ENCODE results near the gene ELMO3. TPM values are rescaled to one million over a fixed set of nuclear protein-coding genes. Genes with fewer than 3 reads are reported as not detected.

Gene ELMO3
- total RNA-seq, 2 donors from 2014 or later = 24.1 to 40.5 TPM

GRCh38 chr16:67230809-67231660 is 32.1 kb downstream of the ELMO3 start:
- ATAC-seq (no peak), DNase-seq (no peak)
- no peaks in the 10 kb centered on the region for H3K9me3 ChIP-seq
- H3K27me3 ChIP-seq = no peaks in the 10 kb centered on the region
- intact Hi-C loops (cut with DNase I) = no loop called here
- TF ChIP-seq CTCF (IDR thresholded peaks at IDR 0.05) (no peak), POLR2A (IDR thresholded peaks at IDR 0.05) (no peak)
- no peak overlapping the region for H3K27ac ChIP-seq
- no peak overlapping the region for H3K4me3 ChIP-seq
- H3K4me1 ChIP-seq = peaks cover 16% of the 10 kb centered on the region
- WGBS, 2 donors = 70 to 72% methylated on average over 6 to 12 of the region's 12 CpGs
- H3K36me3 ChIP-seq (replicated peaks in 1 of 2; ENCODE audit: insufficient read depth in 1 of 2, low read depth in 2 of 2) = peaks cover 0 to 18% of the 10 kb centered on the region in 2 donors

- no peaks in the 10 kb centered on the region for H3K9me3 ChIP-seq
- intact Hi-C loops (cut with DNase I) = no loop called here
- DNase-seq (no peak), ATAC-seq (no peak)
- no peak overlapping the region for H3K4me3 ChIP-seq
- no peak overlapping the region for H3K27ac ChIP-seq
- 75 to 83% methylated on average over 1 to 7 of the region's 7 CpGs for WGBS, 2 donors
- no peak for TF ChIP-seq POLR2A (IDR thresholded peaks at IDR 0.05)
- no peak for TF ChIP-seq CTCF (IDR thresholded peaks at IDR 0.05)
- H3K27me3 ChIP-seq = no peaks in the 10 kb centered on the region
- H3K36me3 ChIP-seq (replicated peaks in 1 of 2; ENCODE audit: insufficient read depth in 1 of 2, low read depth in 2 of 2) = peaks cover 0 to 24% of the 10 kb centered on the region in 2 donors
- H3K4me1 ChIP-seq = no peaks in the 10 kb centered on the region
Observed at GRCh38 chr16:67233596-67233995, 34.7 kb downstream of the ELMO3 start.

- H3K36me3 ChIP-seq (replicated peaks in 1 of 2; ENCODE audit: insufficient read depth in 1 of 2, low read depth in 2 of 2) = peaks cover 0 to 22% of the 10 kb centered on the region in 2 donors
- H3K27me3 ChIP-seq = no peaks in the 10 kb centered on the region
- H3K4me1 ChIP-seq = no peaks in the 10 kb centered on the region
- 93 to 97% methylated on average over 7 to 10 of the region's 10 CpGs for WGBS, 2 donors
- no peak for TF ChIP-seq CTCF (IDR thresholded peaks at IDR 0.05)
- no peak for TF ChIP-seq POLR2A (IDR thresholded peaks at IDR 0.05)
- H3K4me3 ChIP-seq = no peak overlapping the region
- no peaks in the 10 kb centered on the region for H3K9me3 ChIP-seq
- DNase-seq = no peak
- no peak overlapping the region for H3K27ac ChIP-seq
- no peak for ATAC-seq
- intact Hi-C loops (cut with DNase I) = no loop called here
Observed at GRCh38 chr16:67234180-67234597, 35.3 kb downstream of the ELMO3 start.

GRCh38 chr16:67235816-67236562 is 37.1 kb downstream of the ELMO3 start:
- TF ChIP-seq CTCF (IDR thresholded peaks at IDR 0.05) = no peak
- TF ChIP-seq POLR2A (IDR thresholded peaks at IDR 0.05) = no peak
- Histone ChIP-seq H3K9me3 (no peaks in the 10 kb centered on the region), H3K27me3 (no peaks in the 10 kb centered on the region), H3K4me1 (peaks cover 9% of the 10 kb centered on the region), H3K27ac (no peak overlapping the region), H3K36me3 (replicated peaks in 1 of 2; ENCODE audit: insufficient read depth in 1 of 2, low read depth in 2 of 2) (peaks cover 0 to 15% of the 10 kb centered on the region in 2 donors), H3K4me3 (no peak overlapping the region)
- DNase-seq = no peak
- intact Hi-C loops (cut with DNase I) = no loop called here
- no peak for ATAC-seq
- WGBS, 2 donors = 86 to 89% methylated on average over 13 to 17 of the region's 17 CpGs
